Endothelial cell of umbilical vein (primary cell): Measurements from ENCODE around the gene ZNF428. TPM values are rescaled to one million over a fixed set of nuclear protein-coding genes. Genes with fewer than 3 reads are reported as not detected.

Experiments
- BruUV-seq: library from RNA; stranded (reverse); fragments of 400-500 nt; replicated peaks from 2 replicates; lab custom pipeline; 2021; lab: Mats Ljungman, UMichigan
- CTCF ChIA-PET: fragments of 300-600, 350-600 bp; sonication (Branson Sonifier 250); formaldehyde crosslinking; loops from one replicate; lab custom pipeline; 2021; ENCODE audit warnings: antibody characterized with exemption, inconsistent platforms; lab: Charles Lee
- POLR2A ChIA-PET: fragments of 300-600, 350-600 bp; sonication (Branson Sonifier 250); formaldehyde crosslinking; loops from one replicate; lab custom pipeline; 2021; ENCODE audit warnings: antibody characterized with exemption, inconsistent platforms; lab: Charles Lee
- DNase-seq: peaks from one replicate; pipeline ENCODE4 v3.0.0-alpha.2; 2011; ENCODE audit warnings: low read depth, low spot score
- FAIRE-seq: peaks from 2 replicates; lab custom pipeline; 2011; peaks lifted over from hg19 to GRCh38; lab: Jason Lieb, UNC
- H2AFZ ChIP-seq: 2 replicates; pipeline ENCODE4 v1.6.0; 2012; ENCODE audit warnings: low read depth, low read length, control low read depth, inconsistent platforms
- H3K27ac ChIP-seq: 2 replicates; pipeline ENCODE4 v1.5.1; 2011; ENCODE audit warnings: low read depth, mild to moderate bottlenecking, control low read depth, low read length, moderate library complexity; ENCODE audit not compliant: insufficient read depth
- H3K27me3 ChIP-seq, 2 experiments: 2 replicates each; pipeline versions ENCODE4 v1.6.0 to v1.6.1; 2011; ENCODE audit warnings: low read length in 2 of 2, mixed read lengths in 1 of 2; ENCODE audit not compliant: control insufficient read depth in 2 of 2, insufficient read depth in 2 of 2
- H3K36me3 ChIP-seq, 2 experiments: 2 replicates in 1 of 2; 3 replicates in 1 of 2; pipeline ENCODE4 v1.5.1; 2011; ENCODE audit warnings: low read length in 2 of 2, mild to moderate bottlenecking in 1 of 2, moderate library complexity in 1 of 2; ENCODE audit not compliant: control insufficient read depth in 2 of 2, insufficient read depth in 2 of 2; ENCODE audit errors: extremely low read depth in 1 of 2
- H3K4me1 ChIP-seq: 3 replicates; pipeline ENCODE4 v1.5.1; 2011; ENCODE audit warnings: mild to moderate bottlenecking, low read length; ENCODE audit not compliant: control insufficient read depth, insufficient read depth; ENCODE audit errors: extremely low read depth
- H3K4me2 ChIP-seq: 2 replicates; pipeline ENCODE4 v1.6.1; 2011; ENCODE audit warnings: low read length, control low read depth, mixed read lengths; ENCODE audit not compliant: insufficient read depth
- H3K4me3 ChIP-seq, 3 experiments: fragments of 200-600 bp in 1 of 3; sonication (generic), shearing (Covaris generic) in 1 of 3; replicated peaks in 1 of 3; 2 replicates each; pipeline ENCODE4 v1.5.1; 2011 to 2016; ENCODE audit warnings: control low read depth in 3 of 3, low read length in 3 of 3, mild to moderate bottlenecking in 2 of 3, inconsistent platforms in 1 of 3, low read depth in 1 of 3, moderate library complexity in 1 of 3; ENCODE audit not compliant: insufficient read depth in 1 of 3
- H3K79me2 ChIP-seq: 2 replicates; pipeline ENCODE4 v1.6.0; 2012; ENCODE audit warnings: low read length, inconsistent platforms; ENCODE audit not compliant: control insufficient read depth, insufficient read depth
- H3K9ac ChIP-seq: replicated peaks from 2 replicates; pipeline ENCODE3; 2011; ENCODE audit warnings: low read length, control low read depth; ENCODE audit not compliant: insufficient read depth; ENCODE audit errors: extremely low read depth
- H3K9me1 ChIP-seq: replicated peaks from 3 replicates; pipeline ENCODE4 v1.6.0; 2011; ENCODE audit warnings: mild to moderate bottlenecking, low read length; ENCODE audit not compliant: control insufficient read depth, insufficient read depth; ENCODE audit errors: extremely low read depth
- H3K9me3 ChIP-seq: replicated peaks from 2 replicates; pipeline ENCODE4 v1.5.1; 2012; ENCODE audit warnings: low read length, inconsistent platforms; ENCODE audit not compliant: control insufficient read depth, insufficient read depth
- H4K20me1 ChIP-seq: replicated peaks from 2 replicates; pipeline ENCODE3; 2011; ENCODE audit warnings: mild to moderate bottlenecking, low read length; ENCODE audit not compliant: control insufficient read depth, insufficient read depth; ENCODE audit errors: extremely low read depth
- EZH2 ChIP-seq: IDR thresholded peaks from 2 replicates; pipeline ENCODE4 v1.6.1; 2012; ENCODE audit warnings: borderline replicate concordance, low read depth, mild to moderate bottlenecking, moderate library complexity, low read length, inconsistent platforms; ENCODE audit not compliant: severe bottlenecking
- FOS ChIP-seq: IDR thresholded peaks from 2 replicates; pipeline ENCODE4 v1.6.1; 2011; ENCODE audit warnings: mild to moderate bottlenecking, low read length, moderate library complexity, borderline replicate concordance; ENCODE audit not compliant: insufficient read depth
- GATA2 ChIP-seq: IDR thresholded peaks from 2 replicates; pipeline ENCODE4 v1.7.0; 2011; ENCODE audit warnings: low read depth, mild to moderate bottlenecking, moderate library complexity, mixed read lengths, low read length; ENCODE audit not compliant: insufficient read length, insufficient read depth
- JUN ChIP-seq: IDR thresholded peaks from 2 replicates; pipeline ENCODE4 v1.6.1; 2011; ENCODE audit warnings: borderline replicate concordance, low read depth; ENCODE audit not compliant: insufficient read length, insufficient read depth
- MYC ChIP-seq: IDR thresholded peaks from one replicate; pipeline ENCODE4 v1.6.1; 2011; ENCODE audit warnings: mild to moderate bottlenecking, low read depth, low read length
- POLR2A ChIP-seq: IDR thresholded peaks from 2 replicates; pipeline ENCODE4 v1.6.1; 2012; ENCODE audit warnings: low read depth, mild to moderate bottlenecking, control low read depth, low read length
- POLR2AphosphoS5 ChIP-seq: IDR thresholded peaks from 2 replicates; pipeline ENCODE4 v1.6.1; 2012; ENCODE audit warnings: low read depth, mild to moderate bottlenecking, control low read depth, low read length, moderate library complexity; ENCODE audit not compliant: insufficient read depth
- dilution Hi-C: fragments of 300-500 bp; cut with MboI; formaldehyde crosslinking; loops from one replicate; pipeline ENCODE4 v1.15.0; 2019; ENCODE audit warnings: low sequenced_read_pairs; ENCODE audit not compliant: extremely low pct_ligation_motif_present
- intact Hi-C: fragments of 100-400 bp; cut with micrococcal nuclease; formaldehyde crosslinking; loops from one replicate; pipeline ENCODE4 v1.10.0; 2022
- polyA plus RNA-seq, 4 experiments: library from polyadenylated mRNA; depleted of rRNA in 3 of 4; stranded (reverse) in 3 of 4; unstranded in 1 of 4; fragments of >200 nt; gene quantifications; 2 replicates each; pipeline versions ENCODE4 v1.2.1 to v1.2.3, GENCODE V29; 2011 to 2012; ENCODE audit warnings: missing spikeins in 1 of 4
- total RNA-seq: library from RNA; stranded (reverse); gene quantifications from 2 replicates; pipeline ENCODE4 v1.2.3, GENCODE V29; 2021
- TF ChIP-seq, protein P1 (sequence below): IDR thresholded peaks from 2 replicates; pipeline ENCODE4 v1.6.1; 2011; ENCODE audit not compliant: insufficient read depth, insufficient read length
- TF ChIP-seq, protein P2 (sequence below), 2 donors: IDR thresholded peaks; 1 replicate in 1 of 2; 2 replicates in 1 of 2; pipeline ENCODE4 v1.5.1; 2011; ENCODE audit warnings: low read length in 2 of 2, mild to moderate bottlenecking in 2 of 2, moderate library complexity in 2 of 2, control low read depth in 1 of 2, inconsistent platforms in 1 of 2, low read depth in 1 of 2; ENCODE audit not compliant: insufficient read depth in 1 of 2; ENCODE audit errors: extremely low read depth in 1 of 2

ZNF428 gene
- total and polyA plus RNA-seq, 2 donors (not counting 3 experiments of a cell fraction or from before 2014, with no cell fraction given) = 29.2 to 56.2 TPM

DNA sequence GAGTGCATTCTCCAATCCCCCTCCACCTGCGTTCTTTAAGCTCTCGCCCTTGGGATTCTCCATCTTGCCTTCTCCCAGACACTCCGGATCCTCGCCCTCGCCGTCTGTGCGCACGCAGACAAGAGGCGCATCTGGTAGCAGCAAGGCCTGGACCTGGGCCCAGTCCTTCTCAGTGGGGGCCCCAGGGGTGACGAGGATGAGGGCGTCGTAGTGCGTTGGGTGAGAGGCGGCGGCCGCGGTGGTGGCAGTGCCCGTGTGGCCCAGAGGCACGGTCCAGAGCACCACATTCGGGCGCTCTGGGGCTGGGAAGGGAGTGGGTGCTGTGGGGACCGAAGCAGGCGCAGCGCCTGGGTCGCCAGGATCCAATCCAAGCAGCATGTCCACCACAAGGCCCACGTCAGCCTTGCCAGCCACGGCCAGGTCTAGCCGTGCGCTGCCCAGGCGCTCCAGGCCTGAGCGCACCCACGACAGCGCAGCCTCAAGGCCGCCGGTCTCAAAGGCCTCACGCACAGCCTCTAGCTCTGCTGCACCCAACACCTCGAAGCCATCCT lies 26.6 kb downstream of the ZNF428 start:
- no peaks in the 10 kb centered on the region for H3K9me3 ChIP-seq
- POLR2A ChIA-PET = no interaction called here
- BruUV-seq = no TSS peak
- H3K4me1 ChIP-seq = peaks cover 18% of the 10 kb centered on the region
- H3K27me3 ChIP-seq = no peaks in the 10 kb centered on the region
- H3K79me2 ChIP-seq = peaks cover 33% of the 10 kb centered on the region
- H2AFZ ChIP-seq = no peak overlapping the region
- DNase-seq = no peak
- H3K27ac ChIP-seq = no peak overlapping the region
- no peak overlapping the region for H3K9ac ChIP-seq
- FAIRE-seq = no peak
- CTCF ChIA-PET = interaction anchor here (0.5 to 5.7 kb wide), 3 partner anchors 38 to 146 kb away, joined by 3 to 158 read pairs (median 4); no protein-coding TSS in a partner anchor
- no peak overlapping the region for H3K4me2 ChIP-seq
- peaks cover 9 to 27% of the 10 kb centered on the region in 2 experiments for H3K36me3 ChIP-seq
- dilution Hi-C loops (no loop called here), intact Hi-C loops (no loop called here)
- TF ChIP-seq, protein P1, sequence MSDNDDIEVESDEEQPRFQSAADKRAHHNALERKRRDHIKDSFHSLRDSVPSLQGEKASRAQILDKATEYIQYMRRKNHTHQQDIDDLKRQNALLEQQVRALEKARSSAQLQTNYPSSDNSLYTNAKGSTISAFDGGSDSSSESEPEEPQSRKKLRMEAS = no peak
- TF ChIP-seq POLR2AphosphoS5 (no peak), JUN (no peak), POLR2A (no peak), GATA2 (no peak), MYC (no peak), FOS (no peak), EZH2 (no peak)
- TF ChIP-seq, protein P2, sequence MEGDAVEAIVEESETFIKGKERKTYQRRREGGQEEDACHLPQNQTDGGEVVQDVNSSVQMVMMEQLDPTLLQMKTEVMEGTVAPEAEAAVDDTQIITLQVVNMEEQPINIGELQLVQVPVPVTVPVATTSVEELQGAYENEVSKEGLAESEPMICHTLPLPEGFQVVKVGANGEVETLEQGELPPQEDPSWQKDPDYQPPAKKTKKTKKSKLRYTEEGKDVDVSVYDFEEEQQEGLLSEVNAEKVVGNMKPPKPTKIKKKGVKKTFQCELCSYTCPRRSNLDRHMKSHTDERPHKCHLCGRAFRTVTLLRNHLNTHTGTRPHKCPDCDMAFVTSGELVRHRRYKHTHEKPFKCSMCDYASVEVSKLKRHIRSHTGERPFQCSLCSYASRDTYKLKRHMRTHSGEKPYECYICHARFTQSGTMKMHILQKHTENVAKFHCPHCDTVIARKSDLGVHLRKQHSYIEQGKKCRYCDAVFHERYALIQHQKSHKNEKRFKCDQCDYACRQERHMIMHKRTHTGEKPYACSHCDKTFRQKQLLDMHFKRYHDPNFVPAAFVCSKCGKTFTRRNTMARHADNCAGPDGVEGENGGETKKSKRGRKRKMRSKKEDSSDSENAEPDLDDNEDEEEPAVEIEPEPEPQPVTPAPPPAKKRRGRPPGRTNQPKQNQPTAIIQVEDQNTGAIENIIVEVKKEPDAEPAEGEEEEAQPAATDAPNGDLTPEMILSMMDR (IDR thresholded peaks at IDR 0.05; ENCODE audit: extremely low read depth in 1 of 2, insufficient read depth in 1 of 2, low read depth in 1 of 2, low read length in 2 of 2) = no peak
- no peaks in the 10 kb centered on the region for H3K9me1 ChIP-seq
- no peaks in the 10 kb centered on the region for H4K20me1 ChIP-seq
- H3K4me3 ChIP-seq = no peak overlapping the region
